Caco-2 (cell line): ENCODE measurements around the gene MTERF2. TPM values are rescaled to one million over a fixed set of nuclear protein-coding genes. Genes with fewer than 3 reads are reported as not detected.

Experiments
- BruUV-seq: library from RNA; stranded (reverse); fragments of 400-500 nt; replicated peaks from 2 replicates; lab custom pipeline; 2021; lab: Mats Ljungman, UMichigan
- CTCF ChIA-PET: fragments of 300-600 bp; sonication (Branson Sonifier 250); formaldehyde crosslinking; loops from one replicate; lab custom pipeline; 2022; ENCODE audit warnings: antibody characterized with exemption; lab: Charles Lee
- POLR2A ChIA-PET: fragments of 300-600 bp; sonication (Branson Sonifier 250); formaldehyde crosslinking; loops from one replicate; lab custom pipeline; 2022; ENCODE audit warnings: antibody characterized with exemption; lab: Charles Lee
- DNase-seq, 2 experiments: peaks; one replicate each; pipeline versions ENCODE4 v3.0.0 to v3.0.0-alpha.2; 2020 to 2022
- H3K27me3 ChIP-seq: replicated peaks from 2 replicates; pipeline ENCODE4 v1.6.0; 2011; ENCODE audit warnings: low read length; ENCODE audit not compliant: control insufficient read depth, insufficient read depth
- H3K36me3 ChIP-seq: 2 replicates; pipeline ENCODE4 v1.5.1; 2011; ENCODE audit warnings: low read length; ENCODE audit not compliant: control insufficient read depth, insufficient read depth
- H3K4me1 ChIP-seq: fragments of 250-450 bp; sonication (Bioruptor Pico); 2 replicates; pipeline ENCODE4 v1.5.1; 2020; ENCODE audit warnings: mild to moderate bottlenecking
- H3K4me3 ChIP-seq: 2 replicates; pipeline ENCODE4 v1.5.1; 2011; ENCODE audit warnings: low read depth, mild to moderate bottlenecking, control low read depth, low read length
- H3K9me3 ChIP-seq: fragments of 250-450 bp; sonication (Bioruptor Pico); 2 replicates; pipeline ENCODE4 v1.5.1; 2020; ENCODE audit warnings: mild to moderate bottlenecking, moderate library complexity
- H3K27ac Mint-ChIP-seq: one replicate; pipeline ENCODE4 v1.8.0; 2022; ENCODE audit warnings: mixed read lengths; ENCODE audit not compliant: unreplicated experiment
- H3K27me3 Mint-ChIP-seq: one replicate; pipeline ENCODE4 v1.8.0; 2022; ENCODE audit warnings: mixed read lengths; ENCODE audit not compliant: insufficient read depth, unreplicated experiment
- H3K36me3 Mint-ChIP-seq: one replicate; pipeline ENCODE4 v1.8.0; 2022; ENCODE audit warnings: mild to moderate bottlenecking, mixed read lengths; ENCODE audit not compliant: insufficient read depth, unreplicated experiment
- H3K4me1 Mint-ChIP-seq: one replicate; pipeline ENCODE4 v1.8.0; 2022; ENCODE audit warnings: low read depth, mixed read lengths; ENCODE audit not compliant: unreplicated experiment
- H3K4me3 Mint-ChIP-seq: one replicate; pipeline ENCODE4 v1.8.0; 2022; ENCODE audit warnings: mild to moderate bottlenecking, moderate library complexity, mixed read lengths; ENCODE audit not compliant: unreplicated experiment
- H3K9me3 Mint-ChIP-seq: one replicate; pipeline ENCODE4 v1.8.0; 2022; ENCODE audit warnings: mixed read lengths; ENCODE audit not compliant: unreplicated experiment
- intact Hi-C: fragments of 100-400 bp; cut with micrococcal nuclease; formaldehyde crosslinking; loops from one replicate; pipeline ENCODE4 v1.10.0; 2022; ENCODE audit not compliant: unreplicated experiment
- total RNA-seq: library from RNA; stranded (reverse); gene quantifications from 2 replicates; pipeline ENCODE4 v1.2.3, GENCODE V29; 2022
- TF ChIP-seq, protein P1 (sequence below), 2 experiments: fragments of 200-600 bp in 1 of 2; IDR thresholded peaks; 1 replicate in 1 of 2; 2 replicates in 1 of 2; pipeline versions ENCODE4 v1.5.1 to v1.8.0; 2011 to 2022; ENCODE audit warnings: antibody characterized with exemption in 1 of 2, control low read depth in 1 of 2, inconsistent platforms in 1 of 2, low read depth in 1 of 2, low read length in 1 of 2, mild to moderate bottlenecking in 1 of 2, moderate library complexity in 1 of 2; ENCODE audit not compliant: insufficient read depth in 1 of 2, severe bottlenecking in 1 of 2, unreplicated experiment in 1 of 2

Gene MTERF2
- total RNA-seq, 1 experiment from 2014 or later: 9.8 TPM

DNA sequence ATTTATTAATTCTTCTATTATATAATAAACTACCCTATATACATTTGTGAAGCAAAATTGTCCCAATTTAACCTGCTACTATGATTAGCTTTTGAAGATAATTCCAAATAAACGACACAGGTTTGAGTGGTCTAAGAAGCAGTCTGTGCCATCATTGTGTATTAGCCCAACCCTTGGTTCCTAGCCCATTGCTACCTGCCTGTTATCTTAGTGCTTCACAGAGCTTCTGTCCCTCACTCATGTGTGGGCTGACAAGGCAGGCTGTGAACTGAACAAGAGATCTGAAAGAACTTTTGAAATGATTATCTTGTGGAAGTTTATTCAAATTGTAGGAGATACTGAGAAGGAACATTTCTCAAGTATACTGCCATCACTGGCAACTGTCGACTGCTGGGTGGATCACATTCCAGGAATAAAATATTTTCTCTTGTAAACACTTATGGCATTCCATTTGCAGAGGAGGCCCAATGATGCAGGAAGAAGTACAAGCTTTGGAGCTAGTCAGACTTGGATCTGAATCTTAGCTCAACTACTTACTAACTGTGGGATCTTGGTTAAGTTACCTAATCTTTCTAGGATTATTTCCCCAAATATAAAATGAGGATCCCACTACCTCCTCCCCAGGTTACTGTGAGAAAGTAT, 7.8 kb upstream of the MTERF2 start:
- Histone ChIP-seq H3K36me3 (no peaks in the 10 kb centered on the region), H3K4me3 (no peak overlapping the region), H3K9me3 (no peaks in the 10 kb centered on the region), H3K27me3 (no peaks in the 10 kb centered on the region), H3K4me1 (peaks cover 12% of the 10 kb centered on the region)
- no TSS peak for BruUV-seq
- H3K36me3 Mint-ChIP-seq: peaks cover 6% of the 10 kb centered on the region
- H3K27me3 Mint-ChIP-seq: no peaks in the 10 kb centered on the region
- peak in 1 of 2 experiments; percentile 20 for DNase-seq
- no peak overlapping the region for H3K27ac Mint-ChIP-seq
- ChIA-PET CTCF (interaction anchor here (0.6 kb wide), 1 partner anchor 772 kb away, joined by 3 read pairs; no protein-coding TSS in a partner anchor), POLR2A (interaction anchor here (0.5 to 0.6 kb wide), 2 partner anchors 9 to 38 kb away, joined by 3 read pairs; no protein-coding TSS in a partner anchor)
- intact Hi-C loops: no loop called here
- no peaks in the 10 kb centered on the region for H3K9me3 Mint-ChIP-seq
- TF ChIP-seq, protein P1, sequence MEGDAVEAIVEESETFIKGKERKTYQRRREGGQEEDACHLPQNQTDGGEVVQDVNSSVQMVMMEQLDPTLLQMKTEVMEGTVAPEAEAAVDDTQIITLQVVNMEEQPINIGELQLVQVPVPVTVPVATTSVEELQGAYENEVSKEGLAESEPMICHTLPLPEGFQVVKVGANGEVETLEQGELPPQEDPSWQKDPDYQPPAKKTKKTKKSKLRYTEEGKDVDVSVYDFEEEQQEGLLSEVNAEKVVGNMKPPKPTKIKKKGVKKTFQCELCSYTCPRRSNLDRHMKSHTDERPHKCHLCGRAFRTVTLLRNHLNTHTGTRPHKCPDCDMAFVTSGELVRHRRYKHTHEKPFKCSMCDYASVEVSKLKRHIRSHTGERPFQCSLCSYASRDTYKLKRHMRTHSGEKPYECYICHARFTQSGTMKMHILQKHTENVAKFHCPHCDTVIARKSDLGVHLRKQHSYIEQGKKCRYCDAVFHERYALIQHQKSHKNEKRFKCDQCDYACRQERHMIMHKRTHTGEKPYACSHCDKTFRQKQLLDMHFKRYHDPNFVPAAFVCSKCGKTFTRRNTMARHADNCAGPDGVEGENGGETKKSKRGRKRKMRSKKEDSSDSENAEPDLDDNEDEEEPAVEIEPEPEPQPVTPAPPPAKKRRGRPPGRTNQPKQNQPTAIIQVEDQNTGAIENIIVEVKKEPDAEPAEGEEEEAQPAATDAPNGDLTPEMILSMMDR (IDR thresholded peaks at IDR 0.05; ENCODE audit: insufficient read depth in 1 of 2, low read depth in 1 of 2, low read length in 1 of 2, severe bottlenecking in 1 of 2, unreplicated experiment in 1 of 2): no peak
- H3K4me1 Mint-ChIP-seq: no peaks in the 10 kb centered on the region
- no peak overlapping the region for H3K4me3 Mint-ChIP-seq

DNA sequence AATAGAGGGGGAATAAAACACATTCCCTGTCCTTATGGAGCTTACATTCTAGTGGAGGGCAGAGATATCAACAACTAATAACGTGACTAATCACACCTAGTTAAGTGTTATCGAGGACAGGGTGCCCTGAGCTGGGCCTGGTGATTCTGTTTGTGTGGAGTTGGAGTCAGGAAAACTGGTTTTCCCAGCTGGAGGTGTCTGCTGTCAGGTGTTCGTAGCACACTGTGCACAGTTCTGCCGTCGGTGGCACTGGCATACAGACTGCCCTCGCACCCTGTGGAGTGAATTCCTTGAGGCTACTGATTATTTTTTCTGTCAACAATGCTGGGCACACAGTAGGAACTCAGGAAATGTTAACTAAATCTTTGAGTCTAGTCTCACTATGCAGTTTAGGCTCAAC, 900 bp upstream of the MTERF2 start:
- ChIA-PET CTCF (interaction anchor here (1.5 kb wide), 1 partner anchor 26 kb away, joined by 5 read pairs; no protein-coding TSS in a partner anchor), POLR2A (interaction anchor here (1.5 kb wide), 1 partner anchor 32 kb away, joined by 12 read pairs; the partner anchor contains the start of gene TMEM263)
- intact Hi-C loops: no loop called here
- Mint-ChIP-seq H3K36me3 (peaks cover 21% of the 10 kb centered on the region), H3K4me3 (peak overlapping the region; percentile 92), H3K4me1 (peaks cover 8% of the 10 kb centered on the region), H3K27ac (peak overlapping the region; percentile 87), H3K9me3 (no peaks in the 10 kb centered on the region), H3K27me3 (no peaks in the 10 kb centered on the region)
- TF ChIP-seq, protein P1 (IDR thresholded peaks at IDR 0.05; ENCODE audit: insufficient read depth in 1 of 2, low read depth in 1 of 2, low read length in 1 of 2, severe bottlenecking in 1 of 2, unreplicated experiment in 1 of 2): no peak
- no peaks in the 10 kb centered on the region for H3K9me3 ChIP-seq
- H3K4me1 ChIP-seq: peaks cover 5% of the 10 kb centered on the region; the same call in 1 of the 2 replicates
- H3K4me3 ChIP-seq: no peak overlapping the region; the same call in 1 of the 2 replicates
- no peaks in the 10 kb centered on the region for H3K27me3 ChIP-seq
- H3K36me3 ChIP-seq: no peaks in the 10 kb centered on the region
- DNase-seq: peak in 1 of 2 experiments; percentile 16
- no TSS peak for BruUV-seq

DNA sequence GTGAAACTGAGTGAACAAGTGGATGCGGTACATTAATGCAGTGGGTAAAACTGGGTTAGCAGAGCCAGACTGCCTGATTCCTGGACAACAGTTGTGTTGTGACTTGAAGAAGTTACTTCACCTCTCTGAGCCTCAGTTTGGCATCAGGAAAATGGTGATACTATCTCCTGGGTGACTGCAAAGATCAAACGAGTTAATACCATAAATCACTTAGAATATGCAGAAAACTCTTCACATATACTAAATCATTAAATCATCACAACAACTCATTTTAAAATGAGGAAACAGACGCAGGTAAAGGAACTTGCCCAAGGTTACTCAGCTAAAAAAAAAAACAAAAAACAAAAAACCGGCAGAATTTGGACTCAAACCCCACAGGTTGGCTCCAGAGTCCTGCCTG, 811 bp downstream of the MTERF2 start:
- Histone ChIP-seq H3K4me3 (peak overlapping the region; percentile 83), H3K27me3 (no peaks in the 10 kb centered on the region), H3K4me1 (peaks cover 5% of the 10 kb centered on the region; the same call in 1 of the 2 replicates), H3K36me3 (no peaks in the 10 kb centered on the region), H3K9me3 (no peaks in the 10 kb centered on the region)
- TF ChIP-seq, protein P1 (IDR thresholded peaks at IDR 0.05; ENCODE audit: insufficient read depth in 1 of 2, low read depth in 1 of 2, low read length in 1 of 2, severe bottlenecking in 1 of 2, unreplicated experiment in 1 of 2): no peak
- Mint-ChIP-seq H3K36me3 (peaks cover 21% of the 10 kb centered on the region), H3K9me3 (no peaks in the 10 kb centered on the region), H3K4me1 (peaks cover 8% of the 10 kb centered on the region), H3K4me3 (peak overlapping the region; percentile 92), H3K27ac (no peak overlapping the region), H3K27me3 (no peaks in the 10 kb centered on the region)
- no peak for DNase-seq
- ChIA-PET CTCF (no interaction called here), POLR2A (interaction anchor here (0.6 to 1.5 kb wide), 3 partner anchors 9 to 30 kb away, joined by 3 to 12 read pairs (median 6); partner anchors contain the start of gene TMEM263)
- intact Hi-C loops: no loop called here
- BruUV-seq: no TSS peak
